HFFc6 (cell line): ENCODE data around the gene NME3. TPM values are rescaled to one million over a fixed set of nuclear protein-coding genes. Genes with fewer than 3 reads are reported as not detected.
A peak's percentile ranks its signal among the peaks of the same experiment; 100 is the strongest.

ENCODE experiments used
- DNase-seq: peaks from one replicate; pipeline ENCODE4 v3.0.0-alpha.2; 2018
- H3K27ac Mint-ChIP-seq: 2 replicates; pipeline ENCODE4 v1.8.0; 2020; ENCODE audit warnings: mild to moderate bottlenecking, mixed read lengths
- H3K27me3 Mint-ChIP-seq: 2 replicates; pipeline ENCODE4 v1.8.0; 2021; ENCODE audit warnings: mild to moderate bottlenecking, moderate library complexity, mixed read lengths; ENCODE audit not compliant: insufficient read depth
- H3K36me3 Mint-ChIP-seq: 2 replicates; pipeline ENCODE4 v1.8.0; 2021; ENCODE audit warnings: low read depth, mixed read lengths
- H3K4me1 Mint-ChIP-seq: 2 replicates; pipeline ENCODE4 v1.8.0; 2020; ENCODE audit warnings: low read depth, mixed read lengths
- H3K4me3 Mint-ChIP-seq: 2 replicates; pipeline ENCODE4 v1.8.0; 2020; ENCODE audit warnings: mild to moderate bottlenecking, moderate library complexity, mixed read lengths
- H3K9me3 Mint-ChIP-seq: 2 replicates; pipeline ENCODE4 v1.8.0; 2020; ENCODE audit warnings: mild to moderate bottlenecking, mixed read lengths
- CTCF ChIP-seq: fragments of 200-600 bp; sonication (generic); IDR thresholded peaks from 2 replicates; pipeline ENCODE4 v1.5.0; 2021; ENCODE audit warnings: antibody characterized with exemption, mild to moderate bottlenecking
- total RNA-seq, 6 experiments: library from RNA; stranded (reverse); fragmentation: NEBNext Ultra II Directional; extraction: Animal tissue kit (Norgen Biotek cat#: 25700); gene quantifications; 2 replicates in 1 of 6; 3 replicates in 5 of 6; pipeline ENCODE4 v1.2.3, GENCODE V29; 2021

NME3 gene
- total RNA-seq, 6 experiments from 2014 or later: 28.2 to 61.0 (median 31.3) TPM

GRCh38 chr16:1775006-1775845 lies 3.9 kb upstream of the NME3 start:
- H3K27ac Mint-ChIP-seq: no peak overlapping the region
- H3K27me3 Mint-ChIP-seq: peaks cover 26% of the 10 kb centered on the region
- no peak for DNase-seq
- TF ChIP-seq CTCF: no peak
- H3K4me1 Mint-ChIP-seq: peaks cover 14% of the 10 kb centered on the region
- H3K36me3 Mint-ChIP-seq: peaks cover 7% of the 10 kb centered on the region
- H3K4me3 Mint-ChIP-seq: no peak overlapping the region
- no peaks in the 10 kb centered on the region for H3K9me3 Mint-ChIP-seq

- peaks cover 7% of the 10 kb centered on the region for H3K36me3 Mint-ChIP-seq
- no peak for TF ChIP-seq CTCF
- no peaks in the 10 kb centered on the region for H3K9me3 Mint-ChIP-seq
- H3K27ac Mint-ChIP-seq: no peak overlapping the region
- DNase-seq: no peak
- peak overlapping the region; percentile 95 for H3K4me3 Mint-ChIP-seq
- peaks cover 17% of the 10 kb centered on the region for H3K4me1 Mint-ChIP-seq
- peaks cover 26% of the 10 kb centered on the region for H3K27me3 Mint-ChIP-seq
Measured at GRCh38 chr16:1774448-1774780, 3.1 kb upstream of the NME3 start.

- H3K27ac Mint-ChIP-seq: peak overlapping the region; percentile 64
- H3K36me3 Mint-ChIP-seq: peaks cover 7% of the 10 kb centered on the region
- H3K4me1 Mint-ChIP-seq: peaks cover 17% of the 10 kb centered on the region
- TF ChIP-seq CTCF: peak; percentile 30
- H3K9me3 Mint-ChIP-seq: no peaks in the 10 kb centered on the region
- H3K4me3 Mint-ChIP-seq: peak overlapping the region; percentile 95
- H3K27me3 Mint-ChIP-seq: peaks cover 23% of the 10 kb centered on the region
- peak; percentile 39 for DNase-seq
Measured at GRCh38 chr16:1773703-1774447, 2.5 kb upstream of the NME3 start.

- peak; percentile 74 for DNase-seq
- Mint-ChIP-seq H3K27me3 (peaks cover 20% of the 10 kb centered on the region), H3K9me3 (no peaks in the 10 kb centered on the region), H3K36me3 (peaks cover 8% of the 10 kb centered on the region), H3K27ac (peak within 1 kb of the TSS; percentile 93), H3K4me1 (peaks cover 17% of the 10 kb centered on the region), H3K4me3 (peak within 1 kb of the TSS; percentile 95)
- TF ChIP-seq CTCF: peak; percentile 96
Measured at GRCh38 chr16:1772908-1773702, 1.8 kb upstream of the NME3 start, which contains the start of gene MRPS34. Gene MRPS34 (minus strand): TSS chr16:1773134. CDS start chr16:1773119, 15 bp downstream.

GRCh38 chr16:1772362-1772907 lies 1.1 kb upstream of the NME3 start, which contains the start of gene EME2:
Gene EME2 (plus strand): TSS chr16:1772810. CDS start chr16:1773228, 418 bp downstream.
- peaks cover 11% of the 10 kb centered on the region for H3K36me3 Mint-ChIP-seq
- H3K27ac Mint-ChIP-seq: peak within 1 kb of the TSS; percentile 93
- no peak for TF ChIP-seq CTCF
- peaks cover 17% of the 10 kb centered on the region for H3K4me1 Mint-ChIP-seq
- H3K27me3 Mint-ChIP-seq: peaks cover 20% of the 10 kb centered on the region
- DNase-seq: peak; percentile 42
- H3K4me3 Mint-ChIP-seq: peak within 1 kb of the TSS; percentile 95
- no peaks in the 10 kb centered on the region for H3K9me3 Mint-ChIP-seq
